Activated T-cell treated with anti-CD3 and anti-CD28 coated beads for 48 hours (primary cell): ENCODE results near the gene MYL11.
"Not testable (repeated sequence)": the region's sequence is repeated elsewhere in the genome, so short reads cannot be mapped to it uniquely, and the experiment has no call there.

Experiments used
- DNase-seq: peaks from one replicate; pipeline ENCODE4 v3.0.0-alpha.2; 2020; ENCODE audit warnings: low read depth

The MYL11 gene

DNA sequence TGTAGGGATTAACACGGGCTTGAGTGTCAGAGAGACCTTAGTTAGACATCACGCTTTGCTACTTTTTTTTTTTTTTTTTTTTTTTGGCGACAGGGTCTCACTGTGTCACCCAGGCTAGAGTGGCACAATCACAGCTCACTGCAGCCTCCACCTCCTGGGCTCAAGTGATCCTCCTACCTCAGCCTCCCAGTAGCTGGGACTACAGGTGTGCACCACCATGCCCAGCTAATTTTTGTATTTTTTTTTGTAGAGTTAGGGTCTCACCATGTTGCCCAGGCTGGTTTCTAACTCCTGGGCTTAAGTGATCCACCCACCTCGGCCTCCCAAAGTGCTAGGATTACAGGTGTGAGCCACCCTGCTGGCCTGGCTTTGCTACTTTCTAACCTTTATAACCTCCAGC is 22.0 kb downstream of the MYL11 start:
- not testable (repeated sequence) for DNase-seq

DNA sequence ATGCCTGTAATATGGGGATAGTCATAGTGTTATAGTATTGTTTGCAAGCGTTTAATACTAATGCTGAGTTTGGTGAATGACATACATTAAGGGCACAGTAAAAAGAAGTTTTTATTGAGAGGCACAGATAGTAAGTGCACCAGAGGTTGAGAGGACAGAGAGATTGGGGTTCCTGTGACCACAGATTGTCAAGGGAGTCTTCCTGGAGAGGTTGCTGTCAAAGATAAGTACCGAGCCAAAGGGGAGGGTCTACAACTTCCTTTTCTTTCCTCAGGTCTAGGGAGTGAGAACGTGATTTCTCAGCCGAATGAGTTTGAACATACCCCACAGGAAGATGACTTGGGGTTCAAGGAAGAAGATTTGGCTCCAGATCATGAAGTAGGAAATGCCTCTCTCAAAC is 22.5 kb downstream of the MYL11 start:
- no peak for DNase-seq

DNA sequence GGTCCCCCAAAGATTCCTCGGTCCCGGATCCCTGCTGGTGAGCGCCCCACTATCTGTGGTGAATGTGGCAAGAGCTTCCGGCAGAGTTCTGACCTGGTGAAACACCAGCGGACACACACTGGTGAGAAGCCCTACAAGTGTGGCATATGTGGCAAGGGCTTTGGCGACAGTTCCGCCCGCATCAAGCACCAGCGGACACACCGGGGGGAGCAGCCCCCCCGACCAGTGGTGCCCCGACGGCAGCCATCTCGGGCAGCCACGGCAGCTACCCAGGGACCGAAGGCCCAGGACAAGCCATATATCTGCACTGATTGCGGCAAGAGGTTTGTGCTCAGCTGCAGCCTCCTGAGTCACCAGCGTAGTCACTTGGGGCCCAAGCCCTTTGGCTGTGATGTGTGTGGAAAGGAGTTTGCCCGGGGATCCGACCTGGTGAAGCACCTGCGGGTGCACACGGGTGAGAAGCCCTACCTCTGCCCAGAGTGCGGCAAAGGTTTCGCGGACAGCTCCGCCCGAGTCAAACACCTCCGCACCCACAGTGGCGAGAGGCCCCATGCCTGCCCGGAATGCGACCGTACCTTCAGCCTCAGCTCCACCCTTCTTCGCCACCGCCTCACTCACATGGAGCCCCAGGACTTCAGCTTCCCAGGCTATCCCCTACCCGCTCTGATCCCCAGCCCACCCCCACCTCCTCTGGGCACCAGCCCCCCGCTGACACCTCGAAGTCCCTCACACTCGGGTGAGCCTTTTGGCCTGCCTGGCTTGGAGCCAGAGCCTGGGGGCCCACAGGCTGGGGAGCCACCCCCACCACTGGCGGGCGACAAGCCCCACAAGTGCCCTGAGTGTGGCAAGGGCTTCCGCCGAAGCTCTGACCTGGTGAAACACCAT is 23.4 kb downstream of the MYL11 start:
- no peak for DNase-seq

DNA sequence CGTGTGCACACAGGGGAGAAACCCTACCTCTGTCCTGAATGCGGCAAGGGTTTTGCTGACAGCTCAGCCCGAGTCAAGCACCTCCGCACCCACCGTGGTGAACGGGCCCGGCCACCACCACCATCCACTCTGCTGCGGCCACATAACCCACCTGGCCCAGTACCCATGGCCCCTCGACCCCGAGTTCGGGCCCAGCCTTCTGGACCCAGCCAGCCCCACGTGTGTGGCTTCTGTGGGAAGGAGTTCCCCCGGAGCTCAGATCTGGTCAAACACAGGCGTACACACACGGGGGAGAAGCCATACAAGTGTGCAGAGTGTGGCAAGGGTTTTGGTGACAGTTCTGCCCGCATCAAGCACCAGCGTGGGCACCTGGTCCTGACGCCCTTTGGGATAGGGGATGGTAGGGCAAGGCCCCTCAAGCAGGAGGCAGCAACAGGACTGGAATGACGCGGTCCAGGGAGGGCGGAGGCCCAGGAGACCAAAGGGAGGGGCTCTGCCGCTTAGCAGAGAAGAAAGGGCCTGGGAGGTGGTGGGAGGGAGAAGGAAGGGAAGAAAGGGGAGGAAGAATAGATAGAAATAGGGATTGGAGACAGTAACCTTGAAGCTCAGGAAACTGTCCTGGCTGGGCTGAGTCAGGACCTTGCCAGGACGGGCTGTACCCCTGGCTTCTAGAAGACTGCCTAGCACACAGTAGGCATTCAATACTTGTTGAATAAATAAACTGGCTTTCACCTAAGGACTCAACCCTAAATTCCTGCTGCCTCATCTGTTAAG is 24.2 kb downstream of the MYL11 start:
- DNase-seq: no peak

DNA sequence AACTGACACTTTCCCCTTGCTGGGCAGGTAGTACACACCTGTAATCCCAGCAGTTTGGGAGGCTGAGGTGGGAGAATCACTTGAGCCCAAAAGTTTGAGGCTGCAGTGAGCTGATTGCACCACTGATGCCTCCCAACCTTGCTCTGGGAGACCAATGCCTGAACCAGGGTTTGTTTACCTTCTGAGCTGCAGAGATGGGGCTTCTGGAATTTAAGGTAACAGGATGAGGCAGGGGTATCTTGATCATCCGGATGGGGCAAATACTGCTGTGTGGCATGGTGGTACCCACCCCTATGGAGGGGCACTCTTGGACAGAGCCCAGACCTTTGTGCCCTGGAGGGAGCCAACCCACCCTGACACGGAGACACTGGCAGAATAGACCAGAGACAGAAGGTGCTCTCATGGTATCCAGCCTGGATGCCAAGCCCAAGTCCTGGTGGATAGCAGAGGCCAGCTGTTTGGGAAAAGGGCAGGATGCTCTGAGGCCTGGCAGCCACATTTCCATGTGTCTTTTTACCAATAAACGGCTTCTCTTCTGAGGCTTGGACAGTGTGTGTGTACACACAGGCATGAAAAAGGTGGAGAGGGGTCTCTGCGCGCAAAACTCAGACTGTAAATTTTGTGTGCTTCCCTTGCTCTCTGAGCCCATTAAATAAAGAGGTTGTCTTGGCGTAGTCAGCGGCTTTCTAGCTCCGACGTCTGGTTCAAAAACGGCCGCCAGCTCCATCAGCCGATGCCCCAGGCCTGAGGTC is 25.0 kb downstream of the MYL11 start:
- no peak for DNase-seq

DNA sequence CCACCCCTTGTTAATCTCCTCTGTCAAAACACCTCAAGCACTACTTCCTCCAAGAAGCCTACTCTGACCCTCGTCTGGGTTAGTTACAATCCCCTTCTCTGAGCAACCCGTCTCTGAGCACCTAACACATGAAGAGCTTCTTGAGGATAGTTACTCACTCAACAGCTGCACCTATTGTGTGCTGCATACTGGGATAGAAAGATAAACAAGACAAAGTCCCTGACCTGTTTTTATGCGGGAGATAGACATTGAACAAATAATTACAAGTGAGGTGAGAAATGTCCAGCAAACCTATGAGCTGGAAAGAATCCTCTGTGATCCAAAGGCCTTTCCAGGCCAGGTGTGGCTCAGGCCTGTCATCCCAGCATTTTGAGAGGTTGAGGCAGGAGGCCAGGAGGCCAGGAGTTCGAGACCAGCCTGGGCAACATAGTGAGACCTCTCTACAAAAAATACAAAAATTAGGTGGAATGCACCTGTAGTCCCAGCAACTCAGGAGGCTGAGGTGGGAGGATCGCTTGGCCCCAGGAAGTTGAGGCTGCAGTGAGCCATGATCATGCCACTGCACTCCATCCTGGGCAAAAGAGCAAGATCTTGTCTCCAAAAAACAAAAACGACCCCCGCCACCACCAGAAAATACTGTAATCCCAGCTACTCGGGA is 27.3 kb downstream of the MYL11 start:
- no peak for DNase-seq

DNA sequence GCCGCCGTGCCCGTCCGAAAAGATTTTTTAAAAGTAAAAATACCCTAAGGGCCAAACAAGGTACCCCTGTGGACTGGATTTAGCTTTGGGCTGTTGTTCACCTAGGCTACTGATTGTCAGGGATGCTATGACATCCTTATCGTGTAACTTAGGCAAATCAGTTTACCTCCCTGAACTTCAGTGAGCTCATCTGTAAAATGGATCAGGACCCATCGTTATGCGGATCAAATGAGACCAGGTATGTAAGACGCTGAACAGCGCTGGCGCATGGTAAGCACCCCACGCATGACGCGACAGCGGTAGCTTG is 32.1 kb downstream of the MYL11 start:
- no peak for DNase-seq

DNA sequence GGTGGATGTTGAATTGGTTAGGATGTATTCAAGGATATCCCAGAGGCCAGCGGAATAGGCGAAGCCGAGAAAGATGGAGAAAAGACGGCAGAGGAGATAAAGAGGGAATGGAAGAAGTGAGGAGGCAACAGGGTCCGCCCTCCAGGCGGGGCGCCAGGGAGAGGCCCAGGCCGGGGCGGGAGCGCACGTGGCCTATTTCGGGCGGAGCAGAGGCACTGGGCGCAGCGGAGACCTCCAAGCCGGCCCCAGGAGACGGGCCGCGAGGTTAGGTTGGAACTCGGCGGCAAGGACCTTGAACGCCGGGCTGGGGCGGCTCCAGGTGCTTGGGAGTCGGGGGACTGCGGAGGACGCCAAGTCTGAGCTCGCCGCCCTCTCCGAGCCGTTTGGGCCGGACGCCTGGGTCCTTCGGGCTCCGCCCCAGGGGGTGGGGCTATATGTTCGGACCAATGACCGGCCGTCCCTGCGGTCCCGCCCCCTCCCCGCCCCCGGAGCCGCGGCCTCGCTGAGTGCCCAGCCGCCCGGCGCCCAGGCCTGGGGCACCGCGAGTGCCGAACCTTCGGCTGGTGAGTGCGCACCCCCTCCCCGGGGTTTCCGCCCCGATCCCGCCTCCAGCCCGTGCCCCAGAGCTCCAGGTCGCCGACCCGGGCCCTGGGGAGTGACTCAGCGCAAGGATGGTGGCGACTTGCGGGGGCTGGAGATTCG is 32.7 kb downstream of the MYL11 start, which contains the start of gene ZNF771:
TSS of gene ZNF771 (plus strand) at position 505 of the 702 bp plus-strand sequence. CDS start 448 bp downstream, outside the sequence.
- DNase-seq: peak; percentile 92

DNA sequence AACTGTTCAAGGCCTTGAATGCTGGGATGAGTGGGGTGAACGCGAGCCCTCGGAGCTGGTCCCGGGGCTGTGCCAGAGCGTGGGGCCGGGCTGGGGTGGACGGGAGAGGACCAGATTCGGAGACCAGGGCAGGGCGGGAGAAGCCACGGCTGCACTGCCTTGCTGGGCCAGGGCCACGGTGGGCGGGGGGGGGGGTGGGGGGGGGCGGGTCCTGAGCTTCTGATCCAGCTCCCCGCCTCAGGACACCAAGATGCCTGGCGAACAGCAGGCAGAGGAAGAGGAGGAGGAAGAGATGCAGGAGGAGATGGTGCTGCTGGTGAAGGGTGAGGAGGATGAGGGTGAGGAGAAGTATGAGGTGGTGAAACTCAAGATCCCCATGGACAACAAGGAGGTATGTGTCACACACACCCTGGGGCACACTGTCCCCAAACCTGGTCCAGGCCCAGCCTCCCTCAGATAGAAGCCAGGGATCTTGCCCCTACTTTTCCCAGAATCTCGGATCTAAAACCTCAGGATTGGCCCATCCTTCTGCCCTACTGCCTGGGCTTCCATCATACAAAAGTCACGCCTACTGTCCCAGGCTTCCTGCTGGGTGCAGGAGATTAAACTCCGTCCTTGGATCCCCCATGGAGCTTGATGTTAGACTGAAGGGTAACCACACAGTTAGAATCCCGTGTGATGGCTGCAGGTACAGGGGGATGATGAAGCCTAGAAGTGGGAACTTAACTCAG is 33.4 kb downstream of the MYL11 start:
- no peak for DNase-seq

DNA sequence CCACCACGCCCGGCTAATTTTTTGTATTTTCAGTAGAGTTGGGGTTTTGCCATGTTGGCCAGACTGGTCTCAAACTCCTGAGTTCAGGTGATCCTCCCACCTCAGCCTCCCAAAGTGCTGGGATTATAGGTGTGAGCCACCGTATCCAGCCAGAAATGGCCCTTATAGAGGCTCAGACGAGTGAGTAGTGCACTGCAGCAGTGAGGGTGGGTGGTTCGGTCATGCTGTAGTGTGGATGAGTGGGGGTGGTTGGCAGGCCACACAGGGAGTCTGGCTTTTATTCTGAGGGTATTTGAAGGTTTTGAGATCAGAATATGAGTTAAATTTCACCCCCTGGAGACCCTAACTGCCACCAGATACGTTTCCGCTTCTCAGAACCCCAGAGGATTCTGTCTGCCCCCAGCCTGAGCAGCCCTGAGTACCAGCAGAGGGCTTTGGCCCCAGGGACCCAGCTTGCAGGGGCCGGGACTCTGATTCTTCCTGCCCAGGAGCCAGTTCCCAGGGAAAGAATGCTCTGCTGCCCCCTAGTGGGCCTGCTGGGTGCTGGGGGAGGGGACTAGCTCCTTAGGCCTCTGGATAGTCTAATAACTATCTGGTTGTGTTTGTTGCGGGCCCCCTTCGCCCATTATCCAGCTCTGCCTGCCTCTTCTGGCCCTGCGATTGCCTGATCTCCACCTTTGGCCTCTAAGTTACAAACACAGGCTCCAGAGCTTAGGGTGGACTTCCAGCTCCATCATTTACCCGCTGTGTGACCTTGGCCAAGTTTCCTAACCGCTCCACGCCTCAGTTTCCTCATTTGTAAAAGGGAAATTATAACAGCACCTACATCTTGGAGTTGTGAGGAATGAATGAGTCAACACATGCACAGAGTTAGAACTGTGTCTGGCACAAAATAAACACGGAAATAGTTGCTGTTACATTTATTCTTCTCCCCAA is 34.8 kb downstream of the MYL11 start:
- peak; percentile 89 for DNase-seq

DNA sequence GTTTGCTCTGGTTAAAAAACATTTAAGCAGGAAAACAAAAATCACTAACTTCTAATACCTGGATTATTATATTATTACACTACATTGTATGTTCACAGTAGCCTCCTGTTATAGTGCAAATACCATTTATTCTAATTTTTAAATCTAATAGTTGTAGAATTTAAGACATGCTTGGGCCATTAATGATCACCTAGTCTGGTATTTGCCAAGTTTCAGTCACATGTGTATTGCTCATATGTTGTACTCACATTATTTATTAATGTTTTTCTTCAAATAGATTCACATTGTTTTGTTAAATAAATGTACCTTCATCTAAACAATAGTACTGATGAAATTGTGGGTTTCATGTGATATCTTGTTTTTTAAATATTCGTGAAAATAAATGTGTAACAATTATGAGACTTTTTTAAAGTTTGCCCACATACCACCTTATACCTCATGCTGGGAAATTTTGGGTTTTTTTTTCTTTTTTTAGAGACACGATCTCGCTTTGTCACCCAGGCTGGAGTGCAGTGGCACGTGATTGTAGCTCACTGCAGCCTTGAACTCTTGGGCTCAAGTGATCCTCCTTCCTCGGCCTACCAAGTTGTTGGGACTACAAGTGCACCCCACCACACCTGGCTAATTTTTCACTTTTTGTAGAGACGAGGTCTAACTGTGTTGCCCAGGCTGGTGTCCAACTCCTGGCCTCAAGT is 38.7 kb downstream of the MYL11 start:
- no peak for DNase-seq

DNA sequence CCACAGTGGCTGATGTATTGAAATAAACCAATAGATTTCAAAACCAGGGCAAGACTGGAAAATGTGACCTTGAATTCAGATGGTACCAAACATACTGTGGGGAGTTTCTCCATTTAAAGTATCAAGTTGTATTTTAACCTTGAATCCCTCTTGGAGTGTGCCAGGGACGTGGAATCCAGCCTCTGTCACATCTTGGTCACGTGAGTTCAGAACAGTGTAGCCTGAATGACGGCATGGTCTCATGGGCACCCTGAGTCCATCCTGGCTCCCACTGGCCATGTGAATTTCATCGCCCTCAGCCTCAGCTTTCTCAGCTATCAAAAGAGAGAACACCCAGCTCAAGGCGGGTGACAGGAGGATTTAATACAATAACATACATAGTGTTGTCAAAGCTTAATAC is 39.6 kb downstream of the MYL11 start:
- no peak for DNase-seq

DNA sequence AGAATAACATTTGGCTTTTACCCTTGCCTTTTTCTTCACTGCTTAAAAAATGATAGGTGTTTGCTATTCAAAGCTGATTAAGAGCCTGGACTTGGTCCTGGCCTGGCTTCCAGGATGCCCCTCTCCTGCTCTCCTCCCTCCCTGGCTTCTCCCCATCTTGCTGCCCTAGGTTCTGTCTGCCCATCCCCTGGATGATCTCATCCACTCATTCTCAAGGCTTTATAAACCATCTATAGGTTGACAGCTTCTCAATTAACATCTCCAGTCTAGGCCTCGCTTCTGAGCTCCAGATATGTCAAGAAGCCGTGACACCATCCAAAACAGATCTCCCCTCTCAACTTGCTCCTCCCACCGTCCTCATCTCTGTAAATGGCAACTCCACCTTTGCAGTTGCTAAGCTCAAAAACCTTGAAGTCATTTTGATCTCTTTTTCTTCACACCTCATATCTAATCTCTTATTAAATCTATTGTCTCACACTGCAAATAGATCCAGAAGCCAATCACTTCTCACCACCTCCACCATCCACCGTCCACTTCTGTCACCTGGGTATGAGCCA is 41.5 kb downstream of the MYL11 start:
- no peak for DNase-seq

DNA sequence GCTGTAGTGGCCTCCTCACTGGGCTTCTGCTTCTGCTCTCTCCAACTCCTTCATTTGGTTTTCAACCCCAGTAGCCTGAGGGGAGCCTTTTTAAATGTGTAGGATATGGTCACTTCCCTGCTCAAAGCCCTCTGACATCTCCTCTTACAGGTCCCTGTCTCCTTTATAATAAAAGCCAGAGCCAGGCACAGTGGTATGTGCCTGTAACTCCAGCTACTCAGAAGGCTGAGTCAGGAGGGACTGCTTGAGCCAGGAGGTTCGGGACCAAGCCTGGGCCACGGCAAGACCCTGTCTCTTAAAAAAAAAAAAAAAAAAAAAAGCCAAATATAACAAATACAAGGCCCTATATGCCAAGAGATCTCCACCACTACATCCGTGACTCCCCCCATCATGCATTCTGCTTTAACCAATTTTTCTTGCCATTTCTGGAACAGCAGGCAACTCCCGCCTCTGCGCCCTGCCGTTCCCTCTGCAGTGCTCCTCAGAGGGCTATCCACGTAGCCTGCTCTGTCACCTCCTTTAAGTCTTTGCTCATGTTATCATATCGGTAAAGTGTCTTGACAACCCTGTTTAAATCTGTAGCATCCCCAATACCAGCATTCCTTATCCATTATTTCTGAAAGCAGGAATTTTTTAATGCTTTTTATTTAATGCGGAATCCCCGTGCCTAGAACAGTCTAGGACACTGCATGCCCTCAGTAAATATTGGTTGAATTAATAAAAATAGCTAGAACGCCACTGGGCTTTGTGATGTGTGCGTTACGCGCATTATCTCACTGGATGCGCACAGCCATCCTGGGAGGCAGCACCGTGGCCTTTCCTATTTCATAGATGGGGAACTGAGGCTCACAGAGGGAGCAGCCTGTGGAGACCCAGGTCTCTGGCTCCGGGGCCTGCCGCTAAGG is 42.3 kb downstream of the MYL11 start:
- no peak for DNase-seq

DNA sequence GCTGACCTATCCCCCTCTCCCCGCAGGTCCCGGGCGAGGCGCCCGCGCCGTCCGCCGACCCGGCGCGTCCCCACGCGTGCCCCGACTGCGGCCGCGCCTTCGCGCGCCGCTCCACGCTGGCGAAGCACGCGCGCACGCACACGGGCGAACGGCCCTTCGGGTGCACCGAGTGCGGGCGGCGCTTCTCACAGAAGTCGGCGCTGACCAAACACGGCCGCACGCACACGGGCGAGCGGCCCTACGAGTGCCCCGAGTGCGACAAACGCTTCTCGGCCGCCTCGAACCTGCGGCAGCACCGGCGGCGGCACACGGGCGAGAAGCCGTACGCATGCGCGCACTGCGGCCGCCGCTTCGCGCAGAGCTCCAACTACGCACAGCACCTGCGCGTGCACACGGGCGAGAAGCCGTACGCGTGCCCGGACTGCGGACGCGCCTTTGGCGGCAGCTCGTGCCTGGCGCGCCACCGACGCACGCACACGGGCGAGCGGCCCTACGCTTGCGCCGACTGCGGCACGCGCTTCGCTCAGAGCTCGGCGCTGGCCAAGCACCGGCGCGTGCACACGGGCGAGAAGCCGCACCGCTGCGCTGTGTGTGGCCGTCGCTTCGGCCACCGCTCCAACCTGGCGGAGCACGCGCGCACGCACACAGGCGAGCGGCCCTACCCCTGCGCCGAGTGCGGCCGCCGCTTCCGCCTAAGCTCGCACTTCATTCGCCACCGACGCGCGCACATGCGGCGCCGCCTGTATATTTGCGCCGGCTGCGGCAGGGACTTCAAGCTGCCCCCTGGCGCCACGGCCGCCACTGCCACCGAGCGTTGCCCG is 43.1 kb downstream of the MYL11 start:
- peak; percentile 90 for DNase-seq

DNA sequence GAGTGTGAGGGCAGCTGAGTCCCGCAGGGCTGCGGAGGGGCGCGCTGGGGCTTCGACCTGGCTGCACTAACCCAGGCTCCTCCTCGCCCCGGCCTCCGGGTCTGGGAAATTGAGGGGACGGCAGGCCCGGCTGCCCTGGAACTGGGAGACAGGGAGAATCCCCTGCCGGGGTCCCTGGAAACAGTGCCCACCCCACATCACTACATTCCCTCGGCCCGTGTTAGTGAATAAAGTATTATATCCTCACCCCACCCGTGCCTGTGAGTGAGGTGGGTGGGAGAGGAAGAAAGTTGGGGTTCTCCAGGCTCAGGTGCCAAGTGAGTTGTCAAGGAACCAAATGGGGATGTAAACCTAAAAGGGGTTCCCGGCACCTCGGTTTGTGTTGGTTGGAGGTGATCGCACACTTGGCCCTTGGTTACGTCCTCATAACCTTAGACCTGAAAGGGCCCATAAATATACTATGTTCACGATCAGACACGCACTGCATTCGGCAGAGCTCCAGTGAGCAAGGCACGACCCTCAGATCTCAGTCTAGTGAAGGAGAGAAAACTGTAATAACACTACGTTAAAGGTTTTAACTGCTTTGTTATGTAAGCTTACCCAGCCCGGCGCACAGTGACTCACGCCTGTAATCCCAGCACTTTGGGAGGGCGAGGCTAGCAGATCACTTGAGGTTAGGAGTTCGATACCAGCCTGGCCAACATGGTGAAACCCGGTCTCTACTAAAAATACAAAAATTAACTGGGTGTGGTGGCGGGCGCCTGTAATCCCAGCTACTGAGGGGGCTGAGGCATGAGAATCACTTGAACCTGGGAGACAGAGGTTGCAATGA is 44.0 kb downstream of the MYL11 start:
- no peak for DNase-seq
